ENCODE results near the gene TMEM243.

DNA sequence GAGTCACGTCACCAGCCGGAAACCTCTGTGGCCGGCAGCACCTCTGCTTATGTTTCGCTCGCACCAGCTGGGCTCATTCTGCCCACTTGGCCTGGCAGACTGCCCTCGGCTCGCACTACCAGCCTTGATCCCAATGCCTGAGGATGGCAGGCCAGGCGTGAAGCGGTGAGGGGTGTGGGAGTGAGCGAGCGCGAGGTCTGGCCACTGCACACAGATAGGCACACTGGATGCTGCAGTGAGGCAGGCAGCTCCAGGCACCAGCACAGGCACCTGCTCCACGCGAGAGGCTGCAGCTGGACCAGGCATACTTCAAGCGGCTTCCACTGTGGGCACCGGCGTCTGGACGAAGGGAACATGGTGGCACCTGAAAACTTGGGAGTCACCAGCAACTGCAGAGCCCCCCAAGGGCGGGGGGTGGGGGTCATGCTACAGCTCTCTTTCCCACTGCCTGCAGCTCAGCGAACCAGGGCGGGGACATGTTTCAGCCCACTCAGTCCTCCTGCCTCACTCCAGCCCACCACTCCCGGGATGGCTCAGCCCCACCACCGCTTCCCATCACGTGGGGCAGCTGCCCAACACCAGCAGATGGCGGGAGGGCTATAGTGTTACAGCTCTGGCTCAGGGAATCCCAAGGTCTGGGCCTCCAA lies 72.7 kb downstream of the TMEM243 start:
- TF ChIP-seq, protein P1, sequence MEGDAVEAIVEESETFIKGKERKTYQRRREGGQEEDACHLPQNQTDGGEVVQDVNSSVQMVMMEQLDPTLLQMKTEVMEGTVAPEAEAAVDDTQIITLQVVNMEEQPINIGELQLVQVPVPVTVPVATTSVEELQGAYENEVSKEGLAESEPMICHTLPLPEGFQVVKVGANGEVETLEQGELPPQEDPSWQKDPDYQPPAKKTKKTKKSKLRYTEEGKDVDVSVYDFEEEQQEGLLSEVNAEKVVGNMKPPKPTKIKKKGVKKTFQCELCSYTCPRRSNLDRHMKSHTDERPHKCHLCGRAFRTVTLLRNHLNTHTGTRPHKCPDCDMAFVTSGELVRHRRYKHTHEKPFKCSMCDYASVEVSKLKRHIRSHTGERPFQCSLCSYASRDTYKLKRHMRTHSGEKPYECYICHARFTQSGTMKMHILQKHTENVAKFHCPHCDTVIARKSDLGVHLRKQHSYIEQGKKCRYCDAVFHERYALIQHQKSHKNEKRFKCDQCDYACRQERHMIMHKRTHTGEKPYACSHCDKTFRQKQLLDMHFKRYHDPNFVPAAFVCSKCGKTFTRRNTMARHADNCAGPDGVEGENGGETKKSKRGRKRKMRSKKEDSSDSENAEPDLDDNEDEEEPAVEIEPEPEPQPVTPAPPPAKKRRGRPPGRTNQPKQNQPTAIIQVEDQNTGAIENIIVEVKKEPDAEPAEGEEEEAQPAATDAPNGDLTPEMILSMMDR (IDR thresholded peaks at IDR 0.05), result no peak
- TF ChIP-seq POLR2AphosphoS5 (IDR thresholded peaks at IDR 0.05; ENCODE audit: low read depth, low read length) (no peak), TCF7L2 (IDR thresholded peaks at IDR 0.05; ENCODE audit: low read depth, low read length) (no peak), SIN3A (IDR thresholded peaks at IDR 0.05; ENCODE audit: borderline replicate concordance, insufficient read depth, low read depth, low read length) (no peak)
- TF ChIP-seq, protein P2, sequence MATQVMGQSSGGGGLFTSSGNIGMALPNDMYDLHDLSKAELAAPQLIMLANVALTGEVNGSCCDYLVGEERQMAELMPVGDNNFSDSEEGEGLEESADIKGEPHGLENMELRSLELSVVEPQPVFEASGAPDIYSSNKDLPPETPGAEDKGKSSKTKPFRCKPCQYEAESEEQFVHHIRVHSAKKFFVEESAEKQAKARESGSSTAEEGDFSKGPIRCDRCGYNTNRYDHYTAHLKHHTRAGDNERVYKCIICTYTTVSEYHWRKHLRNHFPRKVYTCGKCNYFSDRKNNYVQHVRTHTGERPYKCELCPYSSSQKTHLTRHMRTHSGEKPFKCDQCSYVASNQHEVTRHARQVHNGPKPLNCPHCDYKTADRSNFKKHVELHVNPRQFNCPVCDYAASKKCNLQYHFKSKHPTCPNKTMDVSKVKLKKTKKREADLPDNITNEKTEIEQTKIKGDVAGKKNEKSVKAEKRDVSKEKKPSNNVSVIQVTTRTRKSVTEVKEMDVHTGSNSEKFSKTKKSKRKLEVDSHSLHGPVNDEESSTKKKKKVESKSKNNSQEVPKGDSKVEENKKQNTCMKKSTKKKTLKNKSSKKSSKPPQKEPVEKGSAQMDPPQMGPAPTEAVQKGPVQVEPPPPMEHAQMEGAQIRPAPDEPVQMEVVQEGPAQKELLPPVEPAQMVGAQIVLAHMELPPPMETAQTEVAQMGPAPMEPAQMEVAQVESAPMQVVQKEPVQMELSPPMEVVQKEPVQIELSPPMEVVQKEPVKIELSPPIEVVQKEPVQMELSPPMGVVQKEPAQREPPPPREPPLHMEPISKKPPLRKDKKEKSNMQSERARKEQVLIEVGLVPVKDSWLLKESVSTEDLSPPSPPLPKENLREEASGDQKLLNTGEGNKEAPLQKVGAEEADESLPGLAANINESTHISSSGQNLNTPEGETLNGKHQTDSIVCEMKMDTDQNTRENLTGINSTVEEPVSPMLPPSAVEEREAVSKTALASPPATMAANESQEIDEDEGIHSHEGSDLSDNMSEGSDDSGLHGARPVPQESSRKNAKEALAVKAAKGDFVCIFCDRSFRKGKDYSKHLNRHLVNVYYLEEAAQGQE (IDR thresholded peaks at IDR 0.05; ENCODE audit: insufficient read depth in 1 of 2, low read depth in 2 of 2, low read length in 1 of 2), result no peak
